ENCODE results near the gene RBM8A.

GRCh38 chr1:145962157-145963102 is 35.1 kb upstream of the RBM8A start:
- TF ChIP-seq, protein P1, sequence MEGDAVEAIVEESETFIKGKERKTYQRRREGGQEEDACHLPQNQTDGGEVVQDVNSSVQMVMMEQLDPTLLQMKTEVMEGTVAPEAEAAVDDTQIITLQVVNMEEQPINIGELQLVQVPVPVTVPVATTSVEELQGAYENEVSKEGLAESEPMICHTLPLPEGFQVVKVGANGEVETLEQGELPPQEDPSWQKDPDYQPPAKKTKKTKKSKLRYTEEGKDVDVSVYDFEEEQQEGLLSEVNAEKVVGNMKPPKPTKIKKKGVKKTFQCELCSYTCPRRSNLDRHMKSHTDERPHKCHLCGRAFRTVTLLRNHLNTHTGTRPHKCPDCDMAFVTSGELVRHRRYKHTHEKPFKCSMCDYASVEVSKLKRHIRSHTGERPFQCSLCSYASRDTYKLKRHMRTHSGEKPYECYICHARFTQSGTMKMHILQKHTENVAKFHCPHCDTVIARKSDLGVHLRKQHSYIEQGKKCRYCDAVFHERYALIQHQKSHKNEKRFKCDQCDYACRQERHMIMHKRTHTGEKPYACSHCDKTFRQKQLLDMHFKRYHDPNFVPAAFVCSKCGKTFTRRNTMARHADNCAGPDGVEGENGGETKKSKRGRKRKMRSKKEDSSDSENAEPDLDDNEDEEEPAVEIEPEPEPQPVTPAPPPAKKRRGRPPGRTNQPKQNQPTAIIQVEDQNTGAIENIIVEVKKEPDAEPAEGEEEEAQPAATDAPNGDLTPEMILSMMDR (IDR thresholded peaks at IDR 0.05) = no peak
- no peak for TF ChIP-seq ZFX (IDR thresholded peaks at IDR 0.05; ENCODE audit: borderline replicate concordance)
